Smooth muscle cell (in vitro differentiated cells): ENCODE measurements around the gene C6orf120. TPM values are rescaled to one million over a fixed set of nuclear protein-coding genes. Genes with fewer than 3 reads are reported as not detected.

Experiments used
- DNase-seq: peaks from one replicate; lab custom pipeline; 2025; ENCODE audit not compliant: unreplicated experiment; lab: John Stamatoyannopoulos, UW
- H2AFZ ChIP-seq: fragments of 200-600 bp; sonication (generic); 2 replicates; pipeline ENCODE4 v1.6.0; 2016; ENCODE audit warnings: antibody characterized with exemption, low read depth, mild to moderate bottlenecking
- H3F3A ChIP-seq: fragments of 200-600 bp; sonication (generic); 2 replicates; pipeline ENCODE4 v1.6.0; 2017; ENCODE audit warnings: antibody characterized with exemption, low read depth
- H3K27ac ChIP-seq: fragments of 200-600 bp; sonication (generic); 2 replicates; pipeline ENCODE4 v1.5.1; 2016; ENCODE audit warnings: low read depth, mild to moderate bottlenecking
- H3K27me3 ChIP-seq: fragments of 200-600 bp; sonication (generic); 2 replicates; pipeline ENCODE4 v1.6.1; 2016; ENCODE audit warnings: low read depth, mild to moderate bottlenecking
- H3K36me3 ChIP-seq: fragments of 200-600 bp; sonication (generic); 2 replicates; pipeline ENCODE4 v1.5.1; 2016; ENCODE audit warnings: low read depth
- H3K4me1 ChIP-seq: fragments of 200-600 bp; sonication (generic); 2 replicates; pipeline ENCODE4 v1.5.1; 2016; ENCODE audit warnings: low read depth
- H3K4me2 ChIP-seq: fragments of 200-600 bp; sonication (generic); 2 replicates; pipeline ENCODE4 v1.6.0; 2016; ENCODE audit warnings: mild to moderate bottlenecking
- H3K4me3 ChIP-seq: fragments of 200-600 bp; sonication (generic); 2 replicates; pipeline ENCODE4 v1.5.1; 2016; ENCODE audit warnings: mild to moderate bottlenecking
- H3K79me2 ChIP-seq: fragments of 200-600 bp; sonication (generic); 2 replicates; pipeline ENCODE4 v1.6.0; 2016; ENCODE audit warnings: low read depth, mild to moderate bottlenecking
- H3K9ac ChIP-seq: fragments of 200-600 bp; sonication (generic); 2 replicates; pipeline ENCODE4 v1.6.0; 2016; ENCODE audit warnings: low read depth
- H3K9me3 ChIP-seq: fragments of 200-600 bp; sonication (generic); replicated peaks from 2 replicates; pipeline ENCODE4 v1.5.1; 2016; ENCODE audit warnings: low read depth
- H4K20me1 ChIP-seq: fragments of 200-600 bp; sonication (generic); 2 replicates; pipeline ENCODE4 v1.6.0; 2016; ENCODE audit warnings: low read depth
- CTCF ChIP-seq: fragments of 200-600 bp; sonication (generic); IDR thresholded peaks from 2 replicates; pipeline ENCODE4 v1.5.1; 2017; ENCODE audit warnings: borderline replicate concordance, mild to moderate bottlenecking, antibody characterized with exemption; ENCODE audit not compliant: insufficient read depth, poor library complexity, severe bottlenecking
- WGBS: methylation state at CpG from one replicate; pipeline ENCODE4 v1.1.7; 2016; ENCODE audit warnings: low lambda C conversion rate; 5-methylcytosine and 5-hydroxymethylcytosine counted together
- polyA plus RNA-seq: library from polyadenylated mRNA; unstranded; fragments of >200 nt; fragmentation: Nextera tagmentation; extraction: Ambion mirVana; gene quantifications from 2 replicates; pipeline ENCODE4 v1.2.1, GENCODE V29; 2016
- total RNA-seq: library from RNA; depleted of rRNA; stranded (reverse); fragments of >200 nt; gene quantifications from 2 replicates; pipeline ENCODE4 v1.2.3, GENCODE V29; 2014

The C6orf120 gene
- total and polyA plus RNA-seq, 2 experiments from 2014 or later: 30.2 to 50.2 TPM

DNA sequence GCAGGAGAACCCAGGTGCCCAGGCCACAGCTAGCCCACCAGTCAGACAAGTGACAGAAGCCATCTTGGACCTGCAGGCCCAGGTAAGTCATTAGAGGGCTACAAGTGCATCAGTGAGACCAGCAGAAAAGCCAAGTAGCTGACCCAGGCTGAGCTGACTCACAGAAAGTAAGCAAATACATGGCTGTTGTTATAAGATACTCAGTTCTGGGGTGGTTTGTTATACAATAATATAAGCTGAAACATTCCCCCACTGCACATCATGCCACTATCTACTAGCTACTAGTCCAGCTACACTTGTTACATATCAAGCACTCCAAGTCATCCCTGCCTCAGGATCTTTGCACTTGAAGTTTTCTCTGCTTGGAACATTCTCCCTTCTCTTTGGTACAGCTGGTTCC is 39.4 kb downstream of the C6orf120 start:
- no peak overlapping the region for H3K9ac ChIP-seq
- H2AFZ ChIP-seq: no peak overlapping the region
- no peak overlapping the region for H3K27ac ChIP-seq
- H3F3A ChIP-seq: no peaks in the 10 kb centered on the region
- no peak overlapping the region for H3K4me2 ChIP-seq
- no peaks in the 10 kb centered on the region for H3K36me3 ChIP-seq
- H3K4me1 ChIP-seq: no peaks in the 10 kb centered on the region
- DNase-seq: no peak
- H3K9me3 ChIP-seq: peaks cover 3% of the 10 kb centered on the region
- TF ChIP-seq CTCF: no peak
- no peaks in the 10 kb centered on the region for H3K27me3 ChIP-seq
- no peaks in the 10 kb centered on the region for H3K79me2 ChIP-seq
- H4K20me1 ChIP-seq: no peaks in the 10 kb centered on the region
- H3K4me3 ChIP-seq: no peak overlapping the region

GRCh38 chr6:169745405-169745804 is 43.5 kb downstream of the C6orf120 start:
- WGBS: 92% methylated on average over 3 of the region's 3 CpGs
- H3K4me2 ChIP-seq: no peak overlapping the region
- H3K4me3 ChIP-seq: no peak overlapping the region
- no peak overlapping the region for H3K9ac ChIP-seq
- peaks cover 4% of the 10 kb centered on the region for H3K79me2 ChIP-seq
- no peaks in the 10 kb centered on the region for H3K36me3 ChIP-seq
- no peaks in the 10 kb centered on the region for H3F3A ChIP-seq
- DNase-seq: no peak
- H3K4me1 ChIP-seq: peaks cover 5% of the 10 kb centered on the region
- no peak for TF ChIP-seq CTCF
- no peak overlapping the region for H2AFZ ChIP-seq
- peaks cover 3% of the 10 kb centered on the region for H3K9me3 ChIP-seq
- H4K20me1 ChIP-seq: no peaks in the 10 kb centered on the region
- no peaks in the 10 kb centered on the region for H3K27me3 ChIP-seq
- no peak overlapping the region for H3K27ac ChIP-seq

DNA sequence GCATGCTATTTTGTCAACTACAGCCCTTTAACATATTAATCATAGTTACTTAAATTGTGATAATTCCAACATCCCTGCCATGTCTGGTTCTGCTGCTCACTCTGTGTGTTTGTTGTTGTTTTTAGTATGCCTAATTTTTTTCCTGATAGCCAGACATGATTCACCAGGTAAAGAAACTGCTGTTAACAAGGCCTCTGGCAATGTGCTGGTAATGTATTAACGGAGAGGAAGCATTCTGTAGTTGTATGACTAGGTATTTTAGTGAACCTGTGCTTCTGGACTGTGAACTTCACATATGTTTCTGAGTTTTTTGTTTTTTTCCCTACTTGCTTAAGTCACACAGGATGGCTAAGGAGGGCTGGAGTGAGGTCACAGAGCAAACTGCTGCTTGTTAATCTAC is 44.6 kb downstream of the C6orf120 start:
- peaks cover 9% of the 10 kb centered on the region for H3K4me1 ChIP-seq
- H2AFZ ChIP-seq: no peak overlapping the region
- H3K79me2 ChIP-seq: peaks cover 11% of the 10 kb centered on the region
- no peak overlapping the region for H3K9ac ChIP-seq
- H3F3A ChIP-seq: no peaks in the 10 kb centered on the region
- DNase-seq: no peak
- H3K36me3 ChIP-seq: no peaks in the 10 kb centered on the region
- TF ChIP-seq CTCF: no peak
- WGBS: 62% methylated on average over 1 of the region's 1 CpG
- H3K27me3 ChIP-seq: no peaks in the 10 kb centered on the region
- H3K27ac ChIP-seq: no peak overlapping the region
- peaks cover 3% of the 10 kb centered on the region for H3K9me3 ChIP-seq
- no peaks in the 10 kb centered on the region for H4K20me1 ChIP-seq
- H3K4me3 ChIP-seq: no peak overlapping the region
- H3K4me2 ChIP-seq: no peak overlapping the region

- no peaks in the 10 kb centered on the region for H3K27me3 ChIP-seq
- no peaks in the 10 kb centered on the region for H4K20me1 ChIP-seq
- under 1% methylated on average over 75 of the region's 90 CpGs for WGBS
- H3K4me3 ChIP-seq: peak within 1 kb of the TSS; percentile 93
- H3K79me2 ChIP-seq: peaks cover 17% of the 10 kb centered on the region
- no peaks in the 10 kb centered on the region for H3F3A ChIP-seq
- H3K36me3 ChIP-seq: no peaks in the 10 kb centered on the region
- peak within 1 kb of the TSS; percentile 98 for H3K4me2 ChIP-seq
- H3K4me1 ChIP-seq: peaks cover 19% of the 10 kb centered on the region
- H2AFZ ChIP-seq: peak within 1 kb of the TSS; percentile 81
- H3K9me3 ChIP-seq: no peaks in the 10 kb centered on the region
- H3K27ac ChIP-seq: peak within 1 kb of the TSS; percentile 87
- peak; percentile 5 for TF ChIP-seq CTCF
- peak; percentile 74 for DNase-seq
- H3K9ac ChIP-seq: peak within 1 kb of the TSS; percentile 98
Measured at GRCh38 chr6:169751242-169752073, 49.5 kb downstream of the C6orf120 start, which contains the start of the genes DYNLT2 and ERMARD. Gene DYNLT2 (minus strand): TSS chr6:169751572. CDS start chr6:169751458, 114 bp downstream. Gene ERMARD (plus strand): TSS chr6:169751622. CDS start chr6:169751658, 36 bp downstream.
